T-helper 1 cell treated with Interleukin-12 subunit alpha and Interleukin-12 subunit beta and Interleukin-4 antibody, amounts not matched to agents 30 μg/mL and 1 μg/mL, for 36 hours (primary cell): ENCODE measurements around the gene EFCAB9.
"Not testable (repeated sequence)": the region's sequence is repeated elsewhere in the genome, so short reads cannot be mapped to it uniquely, and the experiment has no call there.

Source experiments
- H3K27ac Mint-ChIP-seq: one replicate; pipeline ENCODE4 v1.8.0; 2021; ENCODE audit warnings: mild to moderate bottlenecking, mixed read lengths
- H3K27me3 Mint-ChIP-seq: one replicate; pipeline ENCODE4 v1.8.0; 2021; ENCODE audit warnings: low read depth, mixed read lengths
- H3K36me3 Mint-ChIP-seq: one replicate; pipeline ENCODE4 v1.8.0; 2021; ENCODE audit warnings: low read depth, mixed read lengths
- H3K4me1 Mint-ChIP-seq: one replicate; pipeline ENCODE4 v1.8.0; 2021; ENCODE audit warnings: low read depth, mixed read lengths
- H3K4me3 Mint-ChIP-seq: one replicate; pipeline ENCODE4 v1.8.0; 2021; ENCODE audit warnings: mild to moderate bottlenecking, moderate library complexity, mixed read lengths
- H3K9me3 Mint-ChIP-seq: one replicate; pipeline ENCODE4 v1.8.0; 2021; ENCODE audit warnings: mixed read lengths

The EFCAB9 gene

GRCh38 chr5:172193872-172194271 is at the start of gene EFCAB9:
Gene EFCAB9 (plus strand): TSS chr5:172194172. CDS start chr5:172194173, 1 bp downstream.
- H3K9me3 Mint-ChIP-seq, result no peaks in the 10 kb centered on the region
- H3K27ac Mint-ChIP-seq, result no peak within 1 kb of the TSS
- H3K27me3 Mint-ChIP-seq, result peaks cover 19% of the 10 kb centered on the region
- peaks cover 4% of the 10 kb centered on the region for H3K4me1 Mint-ChIP-seq
- no peaks in the 10 kb centered on the region for H3K36me3 Mint-ChIP-seq
- H3K4me3 Mint-ChIP-seq, result no peak within 1 kb of the TSS

DNA sequence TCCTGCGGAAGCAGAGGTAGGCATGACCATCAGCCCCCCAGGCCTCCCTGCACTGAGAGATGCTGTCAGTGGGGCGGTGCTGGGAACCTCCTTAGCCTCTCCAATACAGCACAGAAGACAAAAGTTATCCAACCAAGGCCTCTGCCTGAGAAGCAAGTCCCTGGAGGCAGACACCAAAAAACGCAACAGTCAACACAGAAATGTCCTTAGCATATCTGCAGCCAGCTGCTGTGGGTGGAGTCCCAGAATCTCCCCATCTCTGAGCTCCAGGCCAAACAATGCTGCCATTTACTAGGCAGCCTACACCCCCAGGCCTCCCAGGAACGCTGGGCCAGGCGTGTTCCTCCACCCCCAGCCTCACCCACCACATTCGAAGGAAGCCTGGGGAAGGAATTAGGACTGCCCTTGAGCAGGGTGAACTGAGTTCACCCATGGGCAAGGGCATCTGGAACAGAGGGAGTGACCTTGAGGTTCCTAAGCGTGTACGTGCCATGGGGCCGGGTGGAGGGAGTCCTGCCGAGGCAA is 49.6 kb upstream of the EFCAB9 start:
- Mint-ChIP-seq H3K36me3 (peaks cover 31% of the 10 kb centered on the region), H3K27me3 (no peaks in the 10 kb centered on the region), H3K4me3 (no peak overlapping the region), H3K9me3 (no peaks in the 10 kb centered on the region), H3K4me1 (peaks cover 44% of the 10 kb centered on the region), H3K27ac (no peak overlapping the region)

DNA sequence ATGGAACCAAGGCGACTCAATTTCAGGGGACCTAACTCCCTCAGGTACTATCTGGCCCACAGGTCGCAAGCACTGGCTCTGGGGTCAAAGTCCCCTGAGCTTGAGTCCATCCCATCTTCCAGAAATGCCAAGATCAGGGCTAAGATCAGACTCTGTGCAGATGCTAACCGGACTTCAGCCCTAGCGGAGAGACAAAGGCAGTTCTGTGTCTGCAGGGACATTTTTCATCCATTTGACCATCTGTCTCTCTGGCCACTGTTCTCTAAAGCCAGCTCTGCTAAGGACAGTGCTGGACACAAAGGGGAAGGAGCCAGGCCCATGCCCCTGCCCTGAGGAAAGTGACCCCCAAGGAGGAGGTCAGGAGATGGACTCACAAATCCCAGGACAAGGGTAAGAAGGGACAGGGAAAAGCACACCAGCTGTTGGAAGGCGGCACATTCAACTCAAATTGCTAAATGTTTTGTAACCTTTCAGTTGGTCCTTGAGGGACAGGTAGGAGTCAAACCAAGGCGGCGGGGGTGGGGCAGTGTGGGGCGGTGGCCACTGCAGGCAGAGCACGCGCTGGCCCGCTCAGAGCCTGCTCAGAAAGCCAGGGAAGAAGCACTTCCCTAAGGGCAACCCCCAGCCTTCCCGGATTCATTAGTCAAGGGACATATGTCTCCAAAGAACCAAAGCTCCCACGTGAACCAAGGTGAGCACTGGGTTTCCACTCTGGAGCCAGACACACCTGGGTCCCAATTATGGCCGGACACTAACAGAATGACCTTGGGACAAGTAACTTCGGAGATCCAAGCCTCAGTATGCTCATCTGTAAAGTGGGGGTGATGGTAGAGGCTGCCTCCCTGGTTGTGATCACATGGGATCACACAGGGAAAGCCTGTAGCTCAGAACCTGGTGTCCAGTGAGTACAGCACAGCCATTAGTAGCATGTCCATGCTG is 48.8 kb upstream of the EFCAB9 start:
- Mint-ChIP-seq H3K27ac (no peak overlapping the region), H3K4me1 (peaks cover 36% of the 10 kb centered on the region), H3K36me3 (peaks cover 23% of the 10 kb centered on the region), H3K9me3 (no peaks in the 10 kb centered on the region), H3K27me3 (no peaks in the 10 kb centered on the region), H3K4me3 (no peak overlapping the region)

GRCh38 chr5:172145870-172146747 is 47.9 kb upstream of the EFCAB9 start:
- Mint-ChIP-seq H3K4me3 (no peak overlapping the region), H3K36me3 (peaks cover 30% of the 10 kb centered on the region), H3K27ac (no peak overlapping the region), H3K27me3 (no peaks in the 10 kb centered on the region), H3K9me3 (no peaks in the 10 kb centered on the region), H3K4me1 (peaks cover 40% of the 10 kb centered on the region)

DNA sequence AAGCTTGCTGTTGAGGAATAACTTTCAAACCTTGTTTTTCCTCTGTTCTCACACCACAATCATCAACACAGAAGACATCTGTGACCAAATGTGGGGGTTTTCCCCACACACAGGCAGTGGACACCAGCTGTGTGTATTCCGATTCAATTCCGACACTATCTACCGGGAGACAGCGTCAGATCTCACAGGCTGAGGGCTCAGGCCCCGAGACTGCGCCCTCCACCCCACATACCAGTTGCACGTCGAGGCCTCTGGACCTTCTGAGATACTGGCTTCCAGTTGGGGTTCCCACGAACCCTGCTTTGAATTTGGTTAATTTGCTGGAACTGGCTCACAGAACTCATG is 47.3 kb upstream of the EFCAB9 start:
- Mint-ChIP-seq H3K27me3 (no peaks in the 10 kb centered on the region), H3K36me3 (peaks cover 32% of the 10 kb centered on the region)

GRCh38 chr5:172147857-172148256 is 46.1 kb upstream of the EFCAB9 start:
- Mint-ChIP-seq H3K36me3 (peaks cover 43% of the 10 kb centered on the region), H3K4me1 (peaks cover 46% of the 10 kb centered on the region)

More for the DNA sequence above, 47.3 kb upstream of the EFCAB9 start:
- Mint-ChIP-seq H3K4me3 (no peak overlapping the region), H3K27ac (peak overlapping the region; percentile 31), H3K4me1 (peaks cover 44% of the 10 kb centered on the region), H3K9me3 (no peaks in the 10 kb centered on the region)

DNA sequence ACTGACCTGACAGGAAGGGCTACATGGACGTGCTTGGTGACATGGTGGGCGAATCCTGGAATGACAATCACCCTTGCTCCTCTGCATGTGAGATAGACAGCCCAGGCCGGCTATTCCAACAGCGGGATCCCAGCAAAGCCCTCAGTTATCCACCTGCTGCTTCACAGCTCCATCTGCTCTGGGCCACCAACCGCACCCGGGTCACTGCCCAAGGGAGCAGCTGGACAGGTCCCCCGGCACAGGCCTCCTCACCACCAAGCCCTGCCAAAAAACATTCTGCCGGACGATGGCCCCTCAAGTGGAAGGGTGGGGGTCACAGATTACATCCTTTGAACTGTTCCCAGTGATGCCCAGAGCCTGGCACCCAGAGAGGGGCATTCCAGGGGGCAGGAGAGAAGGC is 45.6 kb upstream of the EFCAB9 start:
- Mint-ChIP-seq H3K4me3 (no peak overlapping the region), H3K36me3 (peaks cover 47% of the 10 kb centered on the region), H3K4me1 (peaks cover 46% of the 10 kb centered on the region), H3K27ac (no peak overlapping the region), H3K27me3 (no peaks in the 10 kb centered on the region), H3K9me3 (no peaks in the 10 kb centered on the region)

More at GRCh38 chr5:172147857-172148256, 46.1 kb upstream of the EFCAB9 start:
- Mint-ChIP-seq H3K9me3 (no peaks in the 10 kb centered on the region), H3K4me3 (no peak overlapping the region), H3K27me3 (no peaks in the 10 kb centered on the region), H3K27ac (no peak overlapping the region)

DNA sequence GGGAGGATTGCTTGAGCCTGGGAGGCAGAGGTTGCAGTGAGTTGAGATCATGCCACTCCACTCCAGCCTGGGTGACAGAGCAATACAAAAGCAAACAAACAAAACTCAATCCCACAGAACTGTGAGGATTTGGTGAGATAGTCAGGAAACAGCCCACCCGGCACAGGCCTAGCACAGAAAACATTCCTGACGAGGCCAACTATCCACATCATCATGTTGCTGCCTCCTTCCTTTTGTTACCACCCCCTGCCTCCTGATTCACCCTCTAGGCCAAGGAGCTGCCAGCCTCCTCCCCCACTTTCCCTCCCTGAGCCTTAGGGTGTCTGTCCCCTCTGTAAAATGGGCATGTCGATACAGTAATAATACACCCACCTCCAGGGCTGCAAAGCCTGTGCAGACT is 44.9 kb upstream of the EFCAB9 start:
- H3K9me3 Mint-ChIP-seq, result no peaks in the 10 kb centered on the region
- H3K27ac Mint-ChIP-seq, result no peak overlapping the region
- H3K4me3 Mint-ChIP-seq, result no peak overlapping the region
- peaks cover 44% of the 10 kb centered on the region for H3K4me1 Mint-ChIP-seq
- H3K27me3 Mint-ChIP-seq, result no peaks in the 10 kb centered on the region
- peaks cover 51% of the 10 kb centered on the region for H3K36me3 Mint-ChIP-seq

- H3K27me3 Mint-ChIP-seq, H3K9me3 Mint-ChIP-seq, H3K4me3 Mint-ChIP-seq, H3K27ac Mint-ChIP-seq: not testable (repeated sequence)
- peaks cover 42% of the 10 kb centered on the region for H3K4me1 Mint-ChIP-seq
- H3K36me3 Mint-ChIP-seq, result peaks cover 55% of the 10 kb centered on the region
Measured at GRCh38 chr5:172149481-172149880, 44.5 kb upstream of the EFCAB9 start.

DNA sequence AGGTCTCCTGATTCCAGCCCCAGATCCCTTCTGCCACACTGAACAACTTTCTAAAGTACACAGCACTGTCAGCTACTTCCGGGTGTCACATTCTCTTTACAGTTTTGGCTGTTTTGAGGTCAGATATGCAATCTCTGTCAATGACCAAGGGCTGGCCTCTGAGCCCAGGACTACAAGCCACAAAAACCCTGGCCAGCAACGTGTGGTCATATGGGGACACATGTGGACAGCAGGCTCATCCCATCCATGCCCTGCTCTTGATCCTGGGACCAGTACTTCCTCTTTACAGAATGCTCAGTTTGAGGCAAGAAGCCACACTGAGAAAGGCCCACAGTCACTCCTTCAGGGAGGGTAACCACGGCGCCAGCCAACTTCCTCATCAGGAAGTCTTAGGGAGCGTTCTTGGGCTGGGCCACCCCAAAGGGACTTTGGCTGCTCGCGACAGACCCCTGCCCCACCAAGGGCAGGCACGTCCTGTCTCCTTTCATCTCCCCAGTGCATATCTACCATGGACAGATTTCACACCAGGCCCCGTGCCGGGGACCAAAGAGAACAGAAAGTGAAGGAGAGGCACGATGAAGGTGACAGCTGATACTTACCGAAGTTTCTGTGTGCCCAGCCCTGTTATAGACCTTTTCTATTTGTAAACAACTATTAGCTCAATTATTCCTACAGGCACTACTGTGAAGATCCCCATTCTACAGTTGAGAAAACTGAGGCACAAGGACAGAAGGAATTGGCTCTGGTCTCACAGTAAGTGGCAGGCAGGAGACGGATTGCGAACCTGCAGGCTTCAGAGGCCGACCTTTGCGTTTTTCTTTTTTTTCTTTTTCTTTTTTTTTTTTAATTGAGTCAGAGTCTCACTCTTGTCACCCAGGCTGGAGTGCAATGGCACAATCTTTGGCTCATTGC is 43.2 kb upstream of the EFCAB9 start:
- Mint-ChIP-seq H3K27me3 (no peaks in the 10 kb centered on the region), H3K27ac (peak overlapping the region; percentile 82), H3K4me3 (peak overlapping the region; percentile 58), H3K36me3 (peaks cover 59% of the 10 kb centered on the region), H3K4me1 (peaks cover 42% of the 10 kb centered on the region), H3K9me3 (no peaks in the 10 kb centered on the region)

DNA sequence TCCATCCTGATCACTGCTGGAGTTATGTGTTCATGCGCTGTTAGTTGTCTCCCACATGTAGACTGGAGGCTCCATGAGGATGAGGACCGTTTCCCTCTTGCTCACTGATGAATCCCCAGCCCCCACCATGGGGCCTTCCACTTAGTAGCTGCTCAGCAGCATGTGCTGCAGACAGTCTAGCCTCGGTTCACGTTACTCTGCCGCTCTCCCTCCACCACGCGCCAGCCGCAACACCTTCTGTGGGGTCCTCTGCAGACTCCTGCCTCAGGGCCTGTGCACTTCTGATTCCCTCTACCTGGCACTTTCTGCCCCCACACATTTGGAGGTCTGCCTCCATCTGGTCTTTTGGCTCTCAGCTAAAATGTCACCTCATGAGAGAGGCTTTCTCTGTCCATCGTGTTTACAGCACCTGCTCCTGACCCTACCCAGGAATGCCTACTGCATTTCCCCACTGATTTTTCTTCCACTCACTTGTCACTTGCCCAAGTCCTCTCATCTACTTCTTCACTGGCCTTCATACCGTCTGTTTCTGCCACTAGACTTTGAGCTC is 42.2 kb upstream of the EFCAB9 start:
- H3K27ac Mint-ChIP-seq, result peak overlapping the region; percentile 64
- peak overlapping the region; percentile 58 for H3K4me3 Mint-ChIP-seq
- no peaks in the 10 kb centered on the region for H3K9me3 Mint-ChIP-seq
- peaks cover 61% of the 10 kb centered on the region for H3K36me3 Mint-ChIP-seq
- H3K4me1 Mint-ChIP-seq, result peaks cover 39% of the 10 kb centered on the region
- H3K27me3 Mint-ChIP-seq, result no peaks in the 10 kb centered on the region

DNA sequence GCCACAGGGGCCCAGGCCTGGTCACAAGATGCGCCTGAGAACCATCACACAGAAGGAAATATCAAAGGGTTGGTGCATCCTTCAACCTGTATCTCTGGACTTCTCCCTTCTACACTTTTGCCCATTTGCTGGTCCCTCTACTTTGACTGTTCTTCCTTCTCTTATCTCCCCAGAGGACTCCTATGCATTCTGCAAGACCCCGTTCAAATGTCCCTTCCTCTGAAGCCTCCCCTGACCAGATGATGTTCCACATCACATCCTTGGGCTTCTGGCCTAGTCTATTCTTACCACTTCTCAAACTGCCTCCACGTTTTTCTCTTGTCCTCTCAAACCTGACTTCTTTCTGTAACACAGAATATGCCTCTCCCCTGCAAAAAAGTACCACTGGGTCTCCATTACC is 40.3 kb upstream of the EFCAB9 start:
- Mint-ChIP-seq H3K9me3 (no peaks in the 10 kb centered on the region), H3K4me1 (peaks cover 41% of the 10 kb centered on the region), H3K27ac (no peak overlapping the region), H3K36me3 (peaks cover 54% of the 10 kb centered on the region), H3K4me3 (no peak overlapping the region), H3K27me3 (no peaks in the 10 kb centered on the region)

DNA sequence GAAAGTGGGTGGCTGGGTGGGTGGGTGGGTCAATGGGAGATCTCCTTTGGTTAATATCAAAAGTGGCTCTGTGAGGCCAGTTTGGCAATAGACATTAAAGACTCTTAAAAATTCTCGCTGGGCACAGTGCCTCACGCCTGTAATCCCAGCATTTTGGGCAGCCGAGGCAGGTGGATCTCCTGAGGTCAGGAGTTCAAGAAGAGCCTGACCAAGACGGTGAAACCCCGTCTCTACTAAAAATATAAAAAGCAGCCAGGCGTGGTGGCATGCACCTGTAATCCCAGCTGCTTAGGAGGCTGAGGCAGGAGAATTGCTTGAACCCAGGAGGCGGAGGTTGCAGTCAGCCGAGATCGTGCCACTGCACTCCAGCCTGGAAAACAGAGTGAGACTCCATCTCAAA is 38.9 kb upstream of the EFCAB9 start:
- H3K4me3 Mint-ChIP-seq, H3K27ac Mint-ChIP-seq, H3K27me3 Mint-ChIP-seq, H3K9me3 Mint-ChIP-seq: not testable (repeated sequence)
- Mint-ChIP-seq H3K36me3 (peaks cover 55% of the 10 kb centered on the region), H3K4me1 (peaks cover 45% of the 10 kb centered on the region)
